Lower leg skin (tissue), 4 donors: ENCODE measurements around the gene F8. TPM values are rescaled to one million over a fixed set of nuclear protein-coding genes. Genes with fewer than 3 reads are reported as not detected.
"Not testable (repeated sequence)": the region's sequence is repeated elsewhere in the genome, so short reads cannot be mapped to it uniquely, and the experiment has no call there.

Source experiments
- DNase-seq, 2 donors: peaks; one replicate each; pipeline ENCODE4 v3.0.0-alpha.2; 2019; ENCODE audit warnings: low spot score in 2 of 2
- H3K4me3 ChIP-seq: fragments of 200-600 bp; sonication (generic); 2 replicates; pipeline ENCODE4 v1.5.1; 2017; ENCODE audit warnings: mild to moderate bottlenecking, low read depth; ENCODE audit not compliant: poor library complexity, severe bottlenecking
- POLR2A ChIP-seq, 2 donors: fragments of 450-650 bp; IDR thresholded peaks; one replicate each; pipeline ENCODE4 v1.6.1; 2016 to 2017; ENCODE audit warnings: antibody characterized with exemption in 2 of 2, mild to moderate bottlenecking in 1 of 2, moderate library complexity in 1 of 2
- WGBS, 2 donors: methylation state at CpG; one replicate each; pipeline ENCODE4 v1.1.5; 2018; 5-methylcytosine and 5-hydroxymethylcytosine counted together
- intact Hi-C: fragments of 100-400 bp; cut with DNase I; formaldehyde crosslinking; loops from one replicate; pipeline ENCODE4 v1.15.0; 2023; ENCODE audit warnings: low total_unique reads
- total RNA-seq, 4 donors: library from RNA; depleted of rRNA; stranded (reverse); fragments of >200 nt; gene quantifications; one replicate each; pipeline ENCODE4 v1.1.0, GENCODE V29; 2016
- TF ChIP-seq, protein P1 (sequence below), 3 donors: fragments of 450-650 bp; IDR thresholded peaks; one replicate each; pipeline ENCODE4 v1.5.1; 2016; ENCODE audit warnings: antibody characterized with exemption in 3 of 3, mild to moderate bottlenecking in 3 of 3, moderate library complexity in 2 of 3

The F8 gene
- total RNA-seq, 4 donors from 2014 or later: 2.0 to 7.3 (median 7.0) TPM

- 54 to 89% methylated on average over 3 to 4 of the region's 4 CpGs for WGBS, 2 donors
- no peak for DNase-seq
- TF ChIP-seq, protein P1, sequence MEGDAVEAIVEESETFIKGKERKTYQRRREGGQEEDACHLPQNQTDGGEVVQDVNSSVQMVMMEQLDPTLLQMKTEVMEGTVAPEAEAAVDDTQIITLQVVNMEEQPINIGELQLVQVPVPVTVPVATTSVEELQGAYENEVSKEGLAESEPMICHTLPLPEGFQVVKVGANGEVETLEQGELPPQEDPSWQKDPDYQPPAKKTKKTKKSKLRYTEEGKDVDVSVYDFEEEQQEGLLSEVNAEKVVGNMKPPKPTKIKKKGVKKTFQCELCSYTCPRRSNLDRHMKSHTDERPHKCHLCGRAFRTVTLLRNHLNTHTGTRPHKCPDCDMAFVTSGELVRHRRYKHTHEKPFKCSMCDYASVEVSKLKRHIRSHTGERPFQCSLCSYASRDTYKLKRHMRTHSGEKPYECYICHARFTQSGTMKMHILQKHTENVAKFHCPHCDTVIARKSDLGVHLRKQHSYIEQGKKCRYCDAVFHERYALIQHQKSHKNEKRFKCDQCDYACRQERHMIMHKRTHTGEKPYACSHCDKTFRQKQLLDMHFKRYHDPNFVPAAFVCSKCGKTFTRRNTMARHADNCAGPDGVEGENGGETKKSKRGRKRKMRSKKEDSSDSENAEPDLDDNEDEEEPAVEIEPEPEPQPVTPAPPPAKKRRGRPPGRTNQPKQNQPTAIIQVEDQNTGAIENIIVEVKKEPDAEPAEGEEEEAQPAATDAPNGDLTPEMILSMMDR (IDR thresholded peaks at IDR 0.05): no peak
- no peak for TF ChIP-seq POLR2A (IDR thresholded peaks at IDR 0.05)
- H3K4me3 ChIP-seq: no peak overlapping the region
- intact Hi-C loops: loop anchor here (5.0 kb wide), 1 partner anchor 78 kb away; no protein-coding TSS in a partner anchor
These were observed 42.9 kb downstream of the F8 start for GRCh38 chrX:154979629-154980028.

- WGBS, 2 donors: 52 to 79% methylated on average over 2 of the region's 2 CpGs
- intact Hi-C loops: no loop called here
- H3K4me3 ChIP-seq: no peak overlapping the region
- DNase-seq: no peak
- no peak for TF ChIP-seq POLR2A (IDR thresholded peaks at IDR 0.05)
- TF ChIP-seq, protein P1 (IDR thresholded peaks at IDR 0.05): no peak
These were observed 54.2 kb downstream of the F8 start for GRCh38 chrX:154968353-154968752.

DNA sequence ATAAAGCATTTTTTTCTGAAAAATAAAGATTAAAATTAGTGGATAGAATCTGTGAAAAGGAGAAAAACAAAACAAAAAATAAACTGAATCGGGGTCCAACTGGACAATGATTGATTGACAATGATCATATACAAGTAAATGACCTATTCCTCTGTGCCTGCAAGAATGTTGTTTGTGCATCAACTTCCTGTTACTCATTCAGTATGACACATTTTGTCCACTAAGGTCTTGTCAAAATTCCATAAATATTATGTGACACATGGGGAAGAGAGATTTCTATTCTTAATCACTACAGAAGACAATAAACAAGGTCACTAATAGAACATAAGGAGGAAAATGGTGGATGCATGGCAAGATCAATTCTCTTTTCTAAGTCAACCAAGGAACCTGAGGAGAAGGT lies 54.9 kb downstream of the F8 start:
- intact Hi-C loops: no loop called here
- TF ChIP-seq, protein P1 (IDR thresholded peaks at IDR 0.05): no peak
- no peak for TF ChIP-seq POLR2A (IDR thresholded peaks at IDR 0.05)
- DNase-seq: no peak
- H3K4me3 ChIP-seq: no peak overlapping the region
- 65 to 81% methylated on average over 1 of the region's 1 CpG for WGBS, 2 donors

DNA sequence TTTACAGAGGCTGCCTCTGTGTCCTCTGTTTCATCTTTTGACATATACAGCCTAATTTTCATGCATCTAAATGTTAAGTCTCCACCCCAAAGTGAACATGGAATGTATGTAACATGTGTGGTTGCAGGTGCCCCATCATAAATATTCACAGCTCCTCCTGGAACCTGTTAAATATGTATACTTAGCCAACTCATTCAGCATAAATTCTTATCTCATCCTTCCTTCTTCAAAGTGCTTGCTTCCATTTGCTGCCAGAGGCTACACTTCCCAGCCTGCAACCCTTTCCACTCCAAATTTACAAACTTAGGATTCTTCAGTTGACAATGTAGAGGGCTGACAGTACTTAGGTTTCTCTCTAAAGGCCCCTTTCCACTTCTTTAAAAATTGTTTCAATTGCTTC lies 60.6 kb downstream of the F8 start:
- intact Hi-C loops: no loop called here
- DNase-seq: no peak
- TF ChIP-seq, protein P1 (IDR thresholded peaks at IDR 0.05): no peak
- no peak for TF ChIP-seq POLR2A (IDR thresholded peaks at IDR 0.05)
- H3K4me3 ChIP-seq: no peak overlapping the region

GRCh38 chrX:154955799-154956198 lies 66.7 kb downstream of the F8 start:
- intact Hi-C loops: not testable (repeated sequence)
- 77 to 92% methylated on average over 3 of the region's 3 CpGs for WGBS, 2 donors

GRCh38 chrX:154939265-154939664 lies 83.3 kb downstream of the F8 start:
- H3K4me3 ChIP-seq, intact Hi-C loops, DNase-seq: not testable (repeated sequence)
- 89 to 90% methylated on average over 6 to 10 of the region's 10 CpGs for WGBS, 2 donors

More at GRCh38 chrX:154955799-154956198, 66.7 kb downstream of the F8 start:
- not testable (repeated sequence) for H3K4me3 ChIP-seq, DNase-seq

DNA sequence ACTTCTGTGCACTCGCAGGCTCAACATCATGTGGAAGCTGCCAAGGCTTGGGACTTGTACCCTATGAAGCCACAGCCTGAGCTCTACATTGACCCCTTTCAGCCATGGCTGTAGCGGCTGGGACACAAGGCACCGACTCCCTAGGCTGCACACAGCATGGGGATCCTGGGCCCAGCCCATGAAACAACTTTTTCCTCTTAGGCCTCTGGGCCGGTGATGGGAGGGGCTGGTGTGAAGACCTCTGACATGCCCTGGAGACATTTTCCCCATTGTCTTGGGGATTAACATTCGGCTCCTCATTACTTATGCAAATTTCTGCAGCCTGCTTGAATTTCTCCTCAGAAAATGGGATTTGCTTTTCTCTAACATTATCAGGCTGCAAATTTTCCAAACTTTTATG lies 97.8 kb downstream of the F8 start:
- DNase-seq, H3K4me3 ChIP-seq, intact Hi-C loops: not testable (repeated sequence)
- 86 to 94% methylated on average over 5 of the region's 5 CpGs for WGBS, 2 donors
